ENCODE data around the gene PLEKHM3. TPM values are rescaled to one million over a fixed set of nuclear protein-coding genes. Genes with fewer than 3 reads are reported as not detected.
A peak's percentile ranks its signal among the peaks of the same experiment; 100 is the strongest.

The PLEKHM3 gene
- total and polyA plus RNA-seq, 2 of the 13 experiments (the other 11 are each of a cell fraction or from before 2014, with no cell fraction given): 4.5 to 4.7 TPM

GRCh38 chr2:207926133-207926988 is 99.0 kb downstream of the PLEKHM3 start (continued):
- TF ChIP-seq POLR2A (IDR thresholded peaks at IDR 0.05; ENCODE audit: insufficient read depth in 1 of 2, low read depth in 2 of 2, low read length in 2 of 2) (peak in 1 of 2 experiments; percentile 17; a peak in 1 of 4 replicates), KMT2B (CRISPR knock-in tag; IDR thresholded peaks at IDR 0.05) (peak; percentile 38; the same call in 1 of the 2 replicates), E2F5 (CRISPR knock-in tag; conservative IDR thresholded peaks at IDR 0.05) (no peak), ZNF382 (CRISPR knock-in tag; IDR thresholded peaks at IDR 0.05; ENCODE audit: borderline replicate concordance) (no peak), ZNF790 (CRISPR knock-in tag; IDR thresholded peaks at IDR 0.05; ENCODE audit: borderline replicate concordance) (no peak), ZZZ3 (CRISPR knock-in tag; IDR thresholded peaks at IDR 0.05; ENCODE audit: borderline replicate concordance) (no peak), FOXA1 (IDR thresholded peaks at IDR 0.05) (no peak), FOXA1 (CRISPR knock-in tag; IDR thresholded peaks at IDR 0.05) (no peak), JUND (CRISPR knock-in tag; IDR thresholded peaks at IDR 0.05) (peak; percentile 59; the same call in 1 of the 2 replicates), ZBTB7B (CRISPR knock-in tag; IDR thresholded peaks at IDR 0.05) (peak; percentile 55), ZNF451 (CRISPR knock-in tag; IDR thresholded peaks at IDR 0.05) (no peak), ZFP62 (CRISPR knock-in tag; IDR thresholded peaks at IDR 0.05) (no peak), RNF219 (CRISPR knock-in tag; IDR thresholded peaks at IDR 0.05) (no peak), ZNF678 (CRISPR knock-in tag; IDR thresholded peaks at IDR 0.05) (no peak), GPBP1L1 (CRISPR knock-in tag; IDR thresholded peaks at IDR 0.05) (no peak), ZNF773 (CRISPR knock-in tag; IDR thresholded peaks at IDR 0.05; ENCODE audit: borderline replicate concordance) (no peak), MXD3 (CRISPR knock-in tag; IDR thresholded peaks at IDR 0.05) (0 out of 2 replicates have a peak, but pooled peaks have one; percentile 41), TBX3 (IDR thresholded peaks at IDR 0.05; ENCODE audit: borderline replicate concordance) (peak; percentile 93), HNRNPUL1 (IDR thresholded peaks at IDR 0.05; ENCODE audit: low read depth, low read length) (no peak), ZSCAN5A (CRISPR knock-in tag; IDR thresholded peaks at IDR 0.05; ENCODE audit: borderline replicate concordance) (peak; percentile 73; the same call in 1 of the 2 replicates), TBP (CRISPR knock-in tag; IDR thresholded peaks at IDR 0.05) (0 out of 2 replicates have a peak, but pooled peaks have one; percentile 64), ZNF333 (CRISPR knock-in tag; IDR thresholded peaks at IDR 0.05; ENCODE audit: borderline replicate concordance) (0 out of 2 replicates have a peak, but pooled peaks have one; percentile 67), DMAP1 (CRISPR knock-in tag; IDR thresholded peaks at IDR 0.05) (no peak), ZBTB3 (CRISPR knock-in tag; IDR thresholded peaks at IDR 0.05; ENCODE audit: borderline replicate concordance, low read depth) (no peak), ZFP82 (CRISPR knock-in tag; IDR thresholded peaks at IDR 0.05; ENCODE audit: borderline replicate concordance) (no peak)

Data from HepG2 (cell line).